HG03139 (cell line): ENCODE measurements around the gene VSTM2L.

Experiments used
- ATAC-seq: cut with Tn5 transposase; IDR thresholded peaks from one replicate; pipeline ENCODE4 v1.9.1; 2021; ENCODE audit not compliant: unreplicated experiment

VSTM2L gene

GRCh38 chr20:37917461-37917860 is 14.5 kb downstream of the VSTM2L start:
- no peak for ATAC-seq

- ATAC-seq: no peak
These were observed 15.1 kb downstream of the VSTM2L start for GRCh38 chr20:37918035-37918434.

GRCh38 chr20:37919389-37920040 is 16.6 kb downstream of the VSTM2L start:
- ATAC-seq: no peak

GRCh38 chr20:37920270-37920669 is 17.3 kb downstream of the VSTM2L start:
- ATAC-seq: no peak

GRCh38 chr20:37920679-37921322 is 17.9 kb downstream of the VSTM2L start:
- ATAC-seq: no peak

- no peak for ATAC-seq
These were observed 18.5 kb downstream of the VSTM2L start for GRCh38 chr20:37921341-37921929.

GRCh38 chr20:37922016-37922415 is 19.1 kb downstream of the VSTM2L start:
- ATAC-seq: peak; percentile 55

- ATAC-seq: no peak
These were observed 22.6 kb downstream of the VSTM2L start for GRCh38 chr20:37925265-37926165.

- ATAC-seq: no peak
These were observed 23.7 kb downstream of the VSTM2L start for GRCh38 chr20:37926612-37927011.

- no peak for ATAC-seq
These were observed 24.6 kb downstream of the VSTM2L start for GRCh38 chr20:37927410-37928095.

- no peak for ATAC-seq
These were observed 26.2 kb downstream of the VSTM2L start for GRCh38 chr20:37928996-37929682.

GRCh38 chr20:37929683-37930014 is 26.7 kb downstream of the VSTM2L start:
- ATAC-seq: no peak

GRCh38 chr20:37931153-37931922 is 28.4 kb downstream of the VSTM2L start:
- ATAC-seq: no peak

GRCh38 chr20:37932074-37932473 is 29.1 kb downstream of the VSTM2L start:
- ATAC-seq: no peak

- no peak for ATAC-seq
These were observed 30.0 kb downstream of the VSTM2L start for GRCh38 chr20:37932919-37933318.

- ATAC-seq: no peak
These were observed 31.1 kb downstream of the VSTM2L start for GRCh38 chr20:37933786-37934633.

- no peak for ATAC-seq
These were observed 31.9 kb downstream of the VSTM2L start for GRCh38 chr20:37934634-37935375.

- no peak for ATAC-seq
These were observed 32.5 kb downstream of the VSTM2L start for GRCh38 chr20:37935435-37935834.
